Panc1 (cell line): ENCODE results near the gene ABCG8.

ENCODE experiments used
- CTCF ChIP-seq: fragments of 450-650 bp; IDR thresholded peaks from 2 replicates; pipeline ENCODE4 v1.5.1; 2017; ENCODE audit warnings: mild to moderate bottlenecking
- POLR2AphosphoS5 ChIP-seq: IDR thresholded peaks from 2 replicates; pipeline ENCODE4 v1.6.1; 2012; ENCODE audit warnings: mild to moderate bottlenecking, low read depth, low read length, moderate library complexity
- REST ChIP-seq, 2 experiments: IDR thresholded peaks; 2 replicates each; pipeline ENCODE4 v1.6.1; 2011 to 2012; ENCODE audit warnings: low read depth in 2 of 2, control low read depth in 1 of 2, low read length in 1 of 2, mild to moderate bottlenecking in 1 of 2, moderate library complexity in 1 of 2; ENCODE audit not compliant: insufficient read depth in 1 of 2
- TCF7L2 ChIP-seq: IDR thresholded peaks from 2 replicates; pipeline ENCODE4 v1.6.1; 2011; ENCODE audit warnings: mild to moderate bottlenecking, low read depth, low read length, inconsistent platforms

- TF ChIP-seq CTCF, result no peak
- TF ChIP-seq POLR2AphosphoS5, result no peak
- TF ChIP-seq REST (IDR thresholded peaks at IDR 0.05; ENCODE audit: insufficient read depth in 1 of 2, low read depth in 2 of 2, low read length in 1 of 2), result no peak
- TF ChIP-seq TCF7L2, result no peak
Observed at GRCh38 chr2:43791035-43791765, 47.6 kb upstream of the ABCG8 start.
